Caki2 (cell line): ENCODE results near the gene TMEM231. TPM values are rescaled to one million over a fixed set of nuclear protein-coding genes. Genes with fewer than 3 reads are reported as not detected.
"Not testable (repeated sequence)": the region's sequence is repeated elsewhere in the genome, so short reads cannot be mapped to it uniquely, and the experiment has no call there.

Source experiments
- DNase-seq: peaks from one replicate; pipeline ENCODE4 v3.0.0-alpha.2; 2015; ENCODE audit warnings: low read depth
- in situ Hi-C: cut with HindIII; loops from 2 replicates; pipeline ENCODE4 v1.10.0; 2016; ENCODE audit warnings: low sequenced_read_pairs, low pct_unique_long_range_greater_than_20kb, mixed read lengths
- total RNA-seq: library from RNA; depleted of rRNA; stranded (reverse); fragments of >200 nt; shearing (Covaris generic); gene quantifications from 2 replicates; pipeline ENCODE4 v1.2.3, GENCODE V29; 2014; ENCODE audit warnings: low replicate concordance; rRNA removed

The TMEM231 gene
- total RNA-seq: 23.9 and 24.8 TPM in 2 replicates

GRCh38 chr16:75555707-75556430 is at the start of gene TMEM231:
TMEM231 (minus strand) TSS chr16:75556252; CDS start chr16:75556209, 43 bp downstream.
- DNase-seq: peak; percentile 88
- in situ Hi-C loops: no loop called here

GRCh38 chr16:75603241-75603640 is 47.2 kb upstream of the TMEM231 start:
- no peak for DNase-seq
- in situ Hi-C loops: no loop called here

GRCh38 chr16:75599452-75600277 is 43.6 kb upstream of the TMEM231 start:
- DNase-seq: no peak
- in situ Hi-C loops: no loop called here

- in situ Hi-C loops: no loop called here
- peak; percentile 44 for DNase-seq
These were observed 38.1 kb upstream of the TMEM231 start for GRCh38 chr16:75593825-75594820.

GRCh38 chr16:75593308-75593707 is 37.3 kb upstream of the TMEM231 start:
- in situ Hi-C loops: no loop called here
- no peak for DNase-seq

- DNase-seq, in situ Hi-C loops: not testable (repeated sequence)
These were observed 35.9 kb upstream of the TMEM231 start for GRCh38 chr16:75591927-75592326.

GRCh38 chr16:75590920-75591843 is 35.1 kb upstream of the TMEM231 start:
- in situ Hi-C loops: no loop called here
- no peak for DNase-seq

- DNase-seq: no peak
- in situ Hi-C loops: no loop called here
These were observed 33.3 kb upstream of the TMEM231 start for GRCh38 chr16:75589306-75589705.

- no peak for DNase-seq
- in situ Hi-C loops: no loop called here
These were observed 32.7 kb upstream of the TMEM231 start for GRCh38 chr16:75588716-75589115.

GRCh38 chr16:75584108-75584507 is 28.1 kb upstream of the TMEM231 start:
- in situ Hi-C loops: no loop called here

GRCh38 chr16:75579281-75579834 is 23.3 kb upstream of the TMEM231 start:
- in situ Hi-C loops: no loop called here
- DNase-seq: no peak

More at GRCh38 chr16:75584108-75584507, 28.1 kb upstream of the TMEM231 start:
- DNase-seq: no peak

GRCh38 chr16:75578725-75579124 is 22.7 kb upstream of the TMEM231 start:
- DNase-seq: no peak
- in situ Hi-C loops: no loop called here

GRCh38 chr16:75578212-75578611 is 22.2 kb upstream of the TMEM231 start:
- DNase-seq: no peak
- in situ Hi-C loops: no loop called here

- no peak for DNase-seq
- in situ Hi-C loops: no loop called here
These were observed 20.3 kb upstream of the TMEM231 start for GRCh38 chr16:75576384-75576811.

- DNase-seq: no peak
- in situ Hi-C loops: no loop called here
These were observed 19.9 kb upstream of the TMEM231 start for GRCh38 chr16:75575958-75576357.

- DNase-seq: no peak
- in situ Hi-C loops: no loop called here
These were observed 17.9 kb upstream of the TMEM231 start for GRCh38 chr16:75573955-75574354.
